HUES6 (cell line): ENCODE results near the gene DYNLT2.
"Not testable (repeated sequence)": the region's sequence is repeated elsewhere in the genome, so short reads cannot be mapped to it uniquely, and the experiment has no call there.

Source experiments
- H3K27ac ChIP-seq: 2 replicates; pipeline ENCODE4 v1.7.0; 2013; ENCODE audit warnings: low read depth, mild to moderate bottlenecking, low read length, inconsistent platforms
- H3K27me3 ChIP-seq: 2 replicates; pipeline ENCODE4 v1.6.1; 2013; ENCODE audit warnings: low read length; ENCODE audit not compliant: control insufficient read depth, insufficient read depth
- H3K36me3 ChIP-seq: 2 replicates; pipeline ENCODE4 v1.6.1; 2013; ENCODE audit warnings: low read length; ENCODE audit not compliant: control insufficient read depth, insufficient read depth
- H3K4me1 ChIP-seq: 2 replicates; pipeline ENCODE4 v1.6.1; 2013; ENCODE audit warnings: low read length; ENCODE audit not compliant: control insufficient read depth, insufficient read depth
- H3K4me3 ChIP-seq: 2 replicates; pipeline ENCODE4 v1.5.1; 2013; ENCODE audit warnings: low read depth, low read length
- H3K9ac ChIP-seq: one replicate; pipeline ENCODE4 v1.6.1; 2013; ENCODE audit warnings: mild to moderate bottlenecking, low read length
- H3K9me3 ChIP-seq: 2 replicates; pipeline ENCODE4 v1.6.1; 2013; ENCODE audit warnings: low read depth, low read length; ENCODE audit not compliant: control insufficient read depth, insufficient read depth

The DYNLT2 gene

DNA sequence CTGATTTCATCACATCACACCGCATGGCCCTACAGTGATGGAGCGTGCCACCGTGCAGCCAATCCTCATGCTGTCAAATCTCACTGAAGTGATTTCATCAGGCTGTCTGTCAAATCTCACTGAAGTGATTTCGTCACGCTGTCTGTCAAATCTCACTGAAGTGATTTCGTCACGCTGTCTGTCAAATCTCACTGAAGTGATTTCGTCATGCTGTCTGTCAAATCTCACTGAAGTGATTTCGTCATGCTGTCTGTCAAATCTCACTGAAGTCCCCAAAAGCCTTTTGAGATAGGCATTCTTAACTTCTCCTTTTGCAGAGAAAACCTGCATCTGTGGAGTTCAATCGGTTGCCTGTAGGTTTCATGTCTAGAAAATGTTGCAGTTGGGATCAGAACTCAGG, 14.4 kb upstream of the DYNLT2 start:
- H3K9me3 ChIP-seq, H3K4me3 ChIP-seq, H3K27me3 ChIP-seq, H3K27ac ChIP-seq, H3K4me1 ChIP-seq, H3K9ac ChIP-seq: not testable (repeated sequence)
- H3K36me3 ChIP-seq: peaks cover 44% of the 10 kb centered on the region

DNA sequence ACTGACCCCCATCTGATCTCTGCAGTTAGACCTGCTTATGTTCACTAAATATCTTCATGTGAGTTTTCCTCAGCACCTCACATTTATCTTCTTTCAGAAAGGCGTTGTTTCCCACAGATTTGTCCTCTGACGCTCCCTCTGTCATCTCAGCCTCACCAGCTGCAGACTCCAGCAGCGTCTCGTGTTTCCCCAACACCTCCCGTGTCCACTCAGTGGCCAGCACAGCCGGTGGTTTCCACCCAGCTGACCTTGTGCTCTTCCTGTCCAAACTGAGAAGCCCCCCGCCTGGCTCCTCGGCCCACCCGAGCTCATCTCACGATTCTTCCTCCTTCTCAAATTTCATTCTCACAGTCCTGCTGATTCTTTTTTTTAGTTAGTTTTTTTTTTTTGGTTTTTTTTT, 12.5 kb upstream of the DYNLT2 start:
- peaks cover 58% of the 10 kb centered on the region for H3K36me3 ChIP-seq

DNA sequence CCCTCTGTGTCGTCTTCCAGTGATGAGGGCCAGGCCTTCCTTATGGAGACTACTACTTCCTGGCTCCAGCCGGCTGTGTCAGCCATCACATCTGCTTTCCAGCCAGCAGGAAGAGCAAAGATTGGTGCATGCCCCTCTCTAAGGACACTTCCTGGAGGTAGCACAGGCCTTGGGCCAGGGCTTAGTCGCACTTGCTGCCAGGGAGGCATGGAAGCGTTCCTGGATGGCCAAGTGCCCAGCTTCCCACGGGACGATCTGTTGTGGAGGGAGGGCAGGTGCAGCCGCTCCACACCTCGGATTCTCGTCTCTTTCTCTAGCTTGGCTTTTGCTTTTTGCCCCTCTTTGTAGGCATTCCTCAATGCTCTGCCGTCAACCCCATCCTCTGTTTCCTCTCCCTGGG, 11.9 kb upstream of the DYNLT2 start:
- H3K36me3 ChIP-seq: peaks cover 64% of the 10 kb centered on the region
- H3K9ac ChIP-seq: no peak overlapping the region
- no peaks in the 10 kb centered on the region for H3K27me3 ChIP-seq
- H3K4me1 ChIP-seq: no peaks in the 10 kb centered on the region
- no peaks in the 10 kb centered on the region for H3K9me3 ChIP-seq
- no peak overlapping the region for H3K27ac ChIP-seq
- no peak overlapping the region for H3K4me3 ChIP-seq

More for the DNA sequence above, 12.5 kb upstream of the DYNLT2 start:
- Histone ChIP-seq H3K9ac (no peak overlapping the region), H3K4me1 (no peaks in the 10 kb centered on the region), H3K27ac (no peak overlapping the region), H3K27me3 (no peaks in the 10 kb centered on the region), H3K4me3 (no peak overlapping the region), H3K9me3 (no peaks in the 10 kb centered on the region)

DNA sequence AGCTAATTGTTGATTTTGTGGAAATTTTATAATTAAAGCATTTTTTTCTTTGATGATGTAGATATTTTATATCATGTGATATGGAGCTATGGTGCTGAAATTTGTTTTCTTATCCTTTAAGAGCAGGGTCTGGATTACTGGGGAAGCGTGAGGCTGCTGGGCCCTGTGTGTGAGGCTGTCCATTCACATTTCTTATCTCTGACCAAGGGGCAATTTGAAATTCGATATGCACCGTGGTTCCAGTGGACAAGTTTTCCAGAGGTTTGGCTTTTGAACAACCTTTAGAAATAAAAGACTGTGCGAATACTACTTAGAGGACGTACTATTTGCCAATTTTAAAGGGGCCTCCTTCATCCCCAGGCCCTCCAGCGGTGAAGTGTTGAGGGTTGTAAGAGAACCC, 3.8 kb upstream of the DYNLT2 start:
- Histone ChIP-seq H3K9ac (no peak overlapping the region), H3K27ac (no peak overlapping the region), H3K27me3 (no peaks in the 10 kb centered on the region), H3K4me1 (peaks cover 18% of the 10 kb centered on the region), H3K36me3 (peaks cover 29% of the 10 kb centered on the region), H3K4me3 (no peak overlapping the region), H3K9me3 (no peaks in the 10 kb centered on the region)

GRCh38 chr6:169752074-169752623, 777 bp upstream of the DYNLT2 start:
- Histone ChIP-seq H3K4me3 (peak overlapping the region; percentile 92), H3K9me3 (no peaks in the 10 kb centered on the region), H3K27me3 (no peaks in the 10 kb centered on the region), H3K4me1 (peaks cover 20% of the 10 kb centered on the region), H3K27ac (peak overlapping the region; percentile 97), H3K9ac (peak overlapping the region; percentile 99), H3K36me3 (peaks cover 5% of the 10 kb centered on the region)

GRCh38 chr6:169746556-169746955, 4.8 kb downstream of the DYNLT2 start:
- no peaks in the 10 kb centered on the region for H3K36me3 ChIP-seq
- H3K27ac ChIP-seq: no peak overlapping the region
- H3K4me3 ChIP-seq: no peak overlapping the region
- H3K27me3 ChIP-seq: no peaks in the 10 kb centered on the region
- H3K9me3 ChIP-seq: no peaks in the 10 kb centered on the region
- no peak overlapping the region for H3K9ac ChIP-seq
- H3K4me1 ChIP-seq: peaks cover 6% of the 10 kb centered on the region; the same call in 1 of the 2 replicates

- no peaks in the 10 kb centered on the region for H3K9me3 ChIP-seq
- H3K9ac ChIP-seq: no peak overlapping the region
- H3K4me1 ChIP-seq: peaks cover 4% of the 10 kb centered on the region; the same call in 1 of the 2 replicates
- no peak overlapping the region for H3K27ac ChIP-seq
- H3K36me3 ChIP-seq: no peaks in the 10 kb centered on the region
- H3K27me3 ChIP-seq: no peaks in the 10 kb centered on the region
- H3K4me3 ChIP-seq: no peak overlapping the region
Measured at GRCh38 chr6:169745405-169745804, 6.0 kb downstream of the DYNLT2 start.

GRCh38 chr6:169741344-169741743, 10.0 kb downstream of the DYNLT2 start:
- Histone ChIP-seq H3K4me3 (no peak overlapping the region), H3K27ac (no peak overlapping the region), H3K27me3 (no peaks in the 10 kb centered on the region), H3K36me3 (no peaks in the 10 kb centered on the region), H3K9ac (no peak overlapping the region), H3K9me3 (no peaks in the 10 kb centered on the region), H3K4me1 (peaks cover 6% of the 10 kb centered on the region)

- H3K27ac ChIP-seq: no peak overlapping the region
- H3K36me3 ChIP-seq: no peaks in the 10 kb centered on the region
- no peak overlapping the region for H3K4me3 ChIP-seq
- peaks cover 6% of the 10 kb centered on the region for H3K4me1 ChIP-seq
- no peaks in the 10 kb centered on the region for H3K27me3 ChIP-seq
- no peak overlapping the region for H3K9ac ChIP-seq
- H3K9me3 ChIP-seq: no peaks in the 10 kb centered on the region
Measured at GRCh38 chr6:169738976-169739529, 12.3 kb downstream of the DYNLT2 start.

GRCh38 chr6:169738204-169738975, 13.0 kb downstream of the DYNLT2 start:
- H3K9me3 ChIP-seq: no peaks in the 10 kb centered on the region
- no peak overlapping the region for H3K9ac ChIP-seq
- no peaks in the 10 kb centered on the region for H3K27me3 ChIP-seq
- peaks cover 6% of the 10 kb centered on the region for H3K4me1 ChIP-seq
- H3K36me3 ChIP-seq: no peaks in the 10 kb centered on the region
- no peak overlapping the region for H3K4me3 ChIP-seq
- H3K27ac ChIP-seq: no peak overlapping the region

DNA sequence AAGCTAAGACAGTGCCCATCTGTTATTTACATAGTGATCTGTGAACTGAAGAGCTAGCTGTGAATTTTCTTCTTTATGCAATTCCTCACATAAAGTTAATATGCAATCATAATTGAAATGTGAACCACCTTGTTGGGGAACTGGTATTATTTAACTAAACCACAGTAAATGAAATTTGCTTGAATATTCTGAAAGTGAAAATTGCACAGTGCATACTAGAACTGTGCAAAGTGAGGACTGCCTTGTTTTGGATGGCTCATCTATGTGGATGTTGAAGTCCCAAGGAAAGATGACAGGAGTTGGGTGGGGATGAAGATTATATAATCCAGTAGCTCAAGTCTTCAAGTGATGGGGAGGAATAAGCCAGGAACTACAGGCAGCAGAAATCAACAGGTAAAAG, 21.4 kb downstream of the DYNLT2 start:
- Histone ChIP-seq H3K27me3 (no peaks in the 10 kb centered on the region), H3K27ac (no peak overlapping the region), H3K36me3 (no peaks in the 10 kb centered on the region), H3K9me3 (no peaks in the 10 kb centered on the region), H3K9ac (no peak overlapping the region), H3K4me1 (no peaks in the 10 kb centered on the region; the same call in 1 of the 2 replicates), H3K4me3 (no peak overlapping the region)
